Naive thymus-derived CD4-positive, alpha-beta T cell (primary cell): ENCODE data around the gene SHCBP1L. TPM values are rescaled to one million over a fixed set of nuclear protein-coding genes. Genes with fewer than 3 reads are reported as not detected.

Experiments
- ATAC-seq: fragments of 150-1000 bp; cut with Tn5 transposase; 2 replicates; pipeline ENCODE4 v1.10.0; 2021; ENCODE audit warnings: mild to moderate bottlenecking, moderate library complexity
- CTCF ChIA-PET: fragments of 350-600 bp; sonication (Branson Sonifier 250); formaldehyde crosslinking; loops from one replicate; lab custom pipeline; 2021; ENCODE audit warnings: antibody characterized with exemption; lab: Charles Lee
- POLR2A ChIA-PET: fragments of 350-600 bp; sonication (Branson Sonifier 250); formaldehyde crosslinking; loops from one replicate; lab custom pipeline; 2021; ENCODE audit warnings: antibody characterized with exemption, inconsistent platforms; lab: Charles Lee
- DNase-seq, 9 donors: peaks; one replicate each; pipeline versions ENCODE4 v3.0.0 to v3.0.0-alpha.2; 2020 to 2022; ENCODE audit warnings: mixed read lengths in 1 of 9
- H3K27ac ChIP-seq: one replicate; pipeline ENCODE4 v1.7.0; 2013; ENCODE audit warnings: mild to moderate bottlenecking, low read depth, low read length, moderate library complexity
- H3K27me3 ChIP-seq, 2 donors: one replicate each; pipeline ENCODE4 v1.7.0; 2013; ENCODE audit warnings: low read length in 2 of 2, mild to moderate bottlenecking in 2 of 2, moderate library complexity in 2 of 2; ENCODE audit not compliant: control insufficient read depth in 2 of 2, insufficient read depth in 2 of 2
- H3K36me3 ChIP-seq, 3 experiments: 1 replicate in 2 of 3; 2 replicates in 1 of 3; pipeline ENCODE4 v1.7.0; 2013; ENCODE audit warnings: low read length in 3 of 3, mild to moderate bottlenecking in 3 of 3, moderate library complexity in 1 of 3; ENCODE audit not compliant: insufficient read depth in 3 of 3, control insufficient read depth in 2 of 3
- H3K4me1 ChIP-seq, 2 donors: one replicate each; pipeline ENCODE4 v1.7.0; 2013; ENCODE audit warnings: low read length in 2 of 2, mild to moderate bottlenecking in 2 of 2, moderate library complexity in 1 of 2; ENCODE audit not compliant: control insufficient read depth in 2 of 2, insufficient read depth in 2 of 2
- H3K4me3 ChIP-seq: 2 replicates; pipeline ENCODE4 v1.7.0; 2013; ENCODE audit warnings: mild to moderate bottlenecking, low read length
- H3K9me3 ChIP-seq, 3 experiments: 1 replicate in 2 of 3; 2 replicates in 1 of 3; pipeline ENCODE4 v1.7.0; 2013; ENCODE audit warnings: low read length in 3 of 3; ENCODE audit not compliant: control insufficient read depth in 2 of 3
- H3K27ac Mint-ChIP-seq, 9 donors: one replicate each; pipeline ENCODE4 v1.8.0; 2020 to 2022; ENCODE audit warnings: mixed read lengths in 9 of 9, mild to moderate bottlenecking in 8 of 9, moderate library complexity in 5 of 9, inconsistent platforms in 2 of 9
- H3K27me3 Mint-ChIP-seq, 5 donors: one replicate each; pipeline ENCODE4 v1.8.0; 2021 to 2022; ENCODE audit warnings: mixed read lengths in 5 of 5, mild to moderate bottlenecking in 1 of 5
- H3K36me3 Mint-ChIP-seq, 5 donors: one replicate each; pipeline ENCODE4 v1.8.0; 2020 to 2022; ENCODE audit warnings: mixed read lengths in 5 of 5, mild to moderate bottlenecking in 3 of 5, inconsistent platforms in 1 of 5
- H3K4me1 Mint-ChIP-seq, 7 donors: one replicate each; pipeline ENCODE4 v1.8.0; 2020 to 2022; ENCODE audit warnings: mixed read lengths in 7 of 7, mild to moderate bottlenecking in 3 of 7, inconsistent platforms in 1 of 7
- H3K4me3 Mint-ChIP-seq, 10 donors: one replicate each; pipeline ENCODE4 v1.8.0; 2020 to 2022; ENCODE audit warnings: mild to moderate bottlenecking in 10 of 10, mixed read lengths in 10 of 10, moderate library complexity in 6 of 10, inconsistent platforms in 2 of 10
- H3K9me3 Mint-ChIP-seq, 11 donors: one replicate each; pipeline ENCODE4 v1.8.0; 2020 to 2022; ENCODE audit warnings: mixed read lengths in 11 of 11, mild to moderate bottlenecking in 4 of 11, inconsistent platforms in 1 of 11, moderate library complexity in 1 of 11
- intact Hi-C, 2 donors: fragments of 100-400 bp; cut with micrococcal nuclease; formaldehyde crosslinking; loops; one replicate each; pipeline ENCODE4 v1.15.1; 2023
- polyA plus RNA-seq, 2 donors: library from polyadenylated mRNA; unstranded; fragments of 300-500 nt; fragmentation: Illumina TruSeq; gene quantifications; one replicate each; pipeline ENCODE4 v1.2.3, GENCODE V29; 2021
- total RNA-seq, 6 experiments: library from RNA in 5 of 6; stranded (reverse) in 5 of 6; gene quantifications; 1 replicate in 5 of 6; 2 replicates in 1 of 6; pipeline ENCODE4 v1.2.3 and lab custom pipeline; 2021 to 2026

SHCBP1L gene
- total and polyA plus RNA-seq, 7 experiments from 2014 or later = not detected

- H3K27me3 Mint-ChIP-seq = no peaks in the 10 kb centered on the region
- no peak overlapping the region for H3K4me3 Mint-ChIP-seq
- Histone ChIP-seq H3K4me1 (no peaks in the 10 kb centered on the region), H3K36me3 (peaks cover 63 to 100% (median 83%) of the 10 kb centered on the region in 3 experiments), H3K27me3 (no peaks in the 10 kb centered on the region), H3K27ac (no peak overlapping the region), H3K9me3 (no peaks in the 10 kb centered on the region), H3K4me3 (no peak overlapping the region)
- ChIA-PET CTCF (no interaction called here), POLR2A (interaction anchor here (0.6 kb wide), 1 partner anchor 23 kb away, joined by 3 read pairs; no protein-coding TSS in a partner anchor)
- peaks cover 3 to 21% (median 6%) of the 10 kb centered on the region in 7 donors for H3K4me1 Mint-ChIP-seq
- ATAC-seq (no peak), DNase-seq (no peak)
- peak overlapping the region in 1 of 9 donors; percentile 21 for H3K27ac Mint-ChIP-seq
- no peaks in the 10 kb centered on the region for H3K9me3 Mint-ChIP-seq
- intact Hi-C loops = loop anchor here in 1 of 2 donors (2.0 to 10.0 kb wide), 3 partner anchors 15 to 667 kb away; no protein-coding TSS in a partner anchor
- peaks cover 27 to 81% (median 61%) of the 10 kb centered on the region in 5 donors for H3K36me3 Mint-ChIP-seq
Observed at GRCh38 chr1:182877331-182877730, 75.6 kb downstream of the SHCBP1L start.

GRCh38 chr1:182875889-182876288 lies 77.1 kb downstream of the SHCBP1L start:
- DNase-seq = no peak
- H3K4me3 Mint-ChIP-seq = no peak overlapping the region
- H3K27me3 ChIP-seq = no peaks in the 10 kb centered on the region
- H3K4me1 ChIP-seq = no peaks in the 10 kb centered on the region
- no peaks in the 10 kb centered on the region for H3K9me3 Mint-ChIP-seq
- H3K27me3 Mint-ChIP-seq = no peaks in the 10 kb centered on the region
- H3K4me1 Mint-ChIP-seq = peaks cover 3 to 23% (median 13%) of the 10 kb centered on the region in 7 donors
- ChIA-PET POLR2A (interaction anchor here (0.7 kb wide), 1 partner anchor 9 kb away, joined by 3 read pairs; no protein-coding TSS in a partner anchor), CTCF (no interaction called here)
- ATAC-seq = no peak
- intact Hi-C loops = loop anchor here in 1 of 2 donors (2.0 to 10.0 kb wide), 3 partner anchors 13 to 669 kb away; no protein-coding TSS in a partner anchor
- peak overlapping the region in 2 of 9 donors; percentile 3 to 56 for H3K27ac Mint-ChIP-seq
- H3K9me3 ChIP-seq = no peaks in the 10 kb centered on the region
- H3K27ac ChIP-seq = no peak overlapping the region
- peaks cover 24 to 80% (median 55%) of the 10 kb centered on the region in 5 donors for H3K36me3 Mint-ChIP-seq
- H3K4me3 ChIP-seq = no peak overlapping the region
- peaks cover 49 to 99% (median 92%) of the 10 kb centered on the region in 3 experiments for H3K36me3 ChIP-seq

DNA sequence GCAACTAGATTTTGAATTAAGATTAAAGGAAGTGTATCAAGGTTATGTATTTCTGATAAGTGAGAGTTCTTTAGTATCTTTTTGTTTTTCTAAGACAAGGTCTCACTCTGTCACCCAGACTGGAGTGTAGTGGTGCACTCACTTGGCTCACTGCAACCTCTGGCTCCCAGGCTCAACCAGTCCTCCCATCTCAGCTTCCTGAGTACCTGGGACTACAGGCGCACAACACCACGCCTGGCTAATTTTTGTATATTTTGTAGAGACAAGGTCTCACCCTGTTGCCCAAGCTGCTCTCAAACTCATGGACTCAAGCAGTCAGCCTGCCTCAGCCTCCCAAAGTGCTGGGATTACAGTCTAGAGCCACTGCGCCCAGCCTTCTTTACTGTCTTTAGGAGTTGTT lies 80.1 kb downstream of the SHCBP1L start:
- Mint-ChIP-seq H3K36me3 (peaks cover 24 to 66% (median 46%) of the 10 kb centered on the region in 5 donors), H3K27me3 (no peaks in the 10 kb centered on the region), H3K4me3 (no peak overlapping the region), H3K27ac (peak overlapping the region in 8 of 9 donors; percentile 23 to 81 (median 56)), H3K9me3 (no peaks in the 10 kb centered on the region), H3K4me1 (peaks cover 0 to 30% (median 12%) of the 10 kb centered on the region in 7 donors)
- DNase-seq = no peak
- intact Hi-C loops = loop anchor here (1.0 to 10.0 kb wide), 3 partner anchors 9 to 672 kb away; no protein-coding TSS in a partner anchor
- peaks cover 35 to 94% (median 88%) of the 10 kb centered on the region in 3 experiments for H3K36me3 ChIP-seq
- H3K9me3 ChIP-seq = no peaks in the 10 kb centered on the region
- H3K4me1 ChIP-seq = no peaks in the 10 kb centered on the region
- ChIA-PET POLR2A (no interaction called here), CTCF (no interaction called here)
- no peaks in the 10 kb centered on the region for H3K27me3 ChIP-seq
- no peak overlapping the region for H3K4me3 ChIP-seq
- H3K27ac ChIP-seq = no peak overlapping the region
- no peak for ATAC-seq

GRCh38 chr1:182869241-182869666 lies 83.7 kb downstream of the SHCBP1L start:
- no peak overlapping the region for H3K4me3 Mint-ChIP-seq
- H3K9me3 Mint-ChIP-seq = no peaks in the 10 kb centered on the region
- H3K9me3 ChIP-seq = no peaks in the 10 kb centered on the region
- H3K27me3 Mint-ChIP-seq = no peaks in the 10 kb centered on the region
- H3K4me1 ChIP-seq = no peaks in the 10 kb centered on the region
- ChIA-PET CTCF (no interaction called here), POLR2A (no interaction called here)
- H3K36me3 ChIP-seq = peaks cover 47 to 94% (median 85%) of the 10 kb centered on the region in 3 experiments
- ATAC-seq (peak; percentile 29), DNase-seq (peak in 1 of 9 donors; percentile 10)
- H3K27me3 ChIP-seq = no peaks in the 10 kb centered on the region
- no peak overlapping the region for H3K4me3 ChIP-seq
- H3K4me1 Mint-ChIP-seq = peaks cover 2 to 32% (median 16%) of the 10 kb centered on the region in 7 donors
- H3K36me3 Mint-ChIP-seq = peaks cover 18 to 74% (median 33%) of the 10 kb centered on the region in 5 donors
- intact Hi-C loops = no loop called here
- no peak overlapping the region for H3K27ac ChIP-seq
- H3K27ac Mint-ChIP-seq = peak overlapping the region in 3 of 9 donors; percentile 9 to 74 (median 70)

- Histone ChIP-seq H3K27me3 (no peaks in the 10 kb centered on the region), H3K4me3 (no peak overlapping the region), H3K4me1 (no peaks in the 10 kb centered on the region), H3K9me3 (no peaks in the 10 kb centered on the region), H3K36me3 (peaks cover 41 to 90% (median 79%) of the 10 kb centered on the region in 3 experiments), H3K27ac (no peak overlapping the region)
- H3K36me3 Mint-ChIP-seq = peaks cover 13 to 65% (median 20%) of the 10 kb centered on the region in 5 donors
- H3K9me3 Mint-ChIP-seq = no peaks in the 10 kb centered on the region
- H3K27me3 Mint-ChIP-seq = no peaks in the 10 kb centered on the region
- H3K27ac Mint-ChIP-seq = peak overlapping the region in 2 of 9 donors; percentile 7 to 58
- H3K4me1 Mint-ChIP-seq = peaks cover 0 to 26% (median 12%) of the 10 kb centered on the region in 7 donors
- intact Hi-C loops = no loop called here
- ChIA-PET CTCF (no interaction called here), POLR2A (interaction anchor here (0.6 kb wide), 1 partner anchor 20 kb away, joined by 4 read pairs; no protein-coding TSS in a partner anchor)
- no peak for ATAC-seq
- no peak overlapping the region for H3K4me3 Mint-ChIP-seq
- DNase-seq = no peak
Observed at GRCh38 chr1:182867861-182868260, 85.1 kb downstream of the SHCBP1L start.

DNA sequence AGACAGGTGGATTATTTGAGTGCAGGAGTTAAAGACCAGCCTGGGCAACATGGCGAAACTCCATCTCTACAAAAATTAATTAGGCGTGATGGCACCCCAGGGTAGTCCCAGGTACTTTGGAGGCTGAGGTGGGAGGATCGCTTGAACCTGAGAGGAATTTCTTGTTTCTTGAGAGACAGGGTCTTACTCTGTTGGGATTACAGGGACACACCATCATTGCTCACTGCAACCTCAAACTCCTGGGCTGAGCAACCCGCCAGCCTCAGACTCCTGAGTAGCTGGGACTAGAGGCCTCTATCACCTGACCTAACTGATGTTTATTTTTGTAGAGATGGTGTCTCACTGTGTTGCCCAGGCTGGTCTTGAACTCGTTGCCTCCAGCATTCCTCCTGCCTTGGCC lies 89.0 kb downstream of the SHCBP1L start:
- Histone ChIP-seq H3K27ac (no peak overlapping the region), H3K4me1 (no peaks in the 10 kb centered on the region), H3K36me3 (peaks cover 49 to 92% (median 75%) of the 10 kb centered on the region in 3 experiments), H3K9me3 (no peaks in the 10 kb centered on the region), H3K4me3 (no peak overlapping the region), H3K27me3 (no peaks in the 10 kb centered on the region)
- ATAC-seq (no peak), DNase-seq (no peak)
- H3K27ac Mint-ChIP-seq = peak overlapping the region in 1 of 9 donors; percentile 58
- no peaks in the 10 kb centered on the region for H3K27me3 Mint-ChIP-seq
- no peaks in the 10 kb centered on the region for H3K9me3 Mint-ChIP-seq
- H3K36me3 Mint-ChIP-seq = peaks cover 17 to 69% (median 28%) of the 10 kb centered on the region in 5 donors
- POLR2A ChIA-PET = interaction anchor here (0.7 kb wide), 1 partner anchor 1846 kb away, joined by 4 read pairs; no protein-coding TSS in a partner anchor
- intact Hi-C loops = loop anchor here (1.0 to 2.0 kb wide), 3 partner anchors 8 to 15 kb away; no protein-coding TSS in a partner anchor
- H3K4me1 Mint-ChIP-seq = peaks cover 0 to 45% (median 12%) of the 10 kb centered on the region in 7 donors
- CTCF ChIA-PET = no interaction called here
- no peak overlapping the region for H3K4me3 Mint-ChIP-seq
